ENCODE data around the gene KIF26B. TPM values are rescaled to one million over a fixed set of nuclear protein-coding genes. Genes with fewer than 3 reads are reported as not detected.

KIF26B gene
- total RNA-seq, 4 donors from 2014 or later, result 3.6 to 7.0 (median 5.2) TPM

- no peak for TF ChIP-seq EP300 (IDR thresholded peaks at IDR 0.05)
- TF ChIP-seq POLR2AphosphoS5 (IDR thresholded peaks at IDR 0.05), result no peak
- no peak for TF ChIP-seq POLR2A (IDR thresholded peaks at IDR 0.05)
- no peak for TF ChIP-seq CTCF (IDR thresholded peaks at IDR 0.05)
- Histone ChIP-seq H3K27ac (no peak overlapping the region), H3K27me3 (no peaks in the 10 kb centered on the region), H3K36me3 (no peaks in the 10 kb centered on the region), H3K4me3 (no peak overlapping the region), H3K4me1 (no peaks in the 10 kb centered on the region), H3K9me3 (no peaks in the 10 kb centered on the region)
- 93% methylated on average over 10 of the region's 10 CpGs for WGBS
- DNase-seq (ENCODE audit: low spot score in 2 of 2), result no peak
Measured at GRCh38 chr1:245177071-245177900, 22.5 kb downstream of the KIF26B start.

GRCh38 chr1:245179706-245180105 is 24.9 kb downstream of the KIF26B start:
- H3K4me3 ChIP-seq, result no peak overlapping the region
- WGBS, result 72% methylated on average over 9 of the region's 9 CpGs
- H3K4me1 ChIP-seq, result no peaks in the 10 kb centered on the region
- no peak overlapping the region for H3K27ac ChIP-seq
- DNase-seq (ENCODE audit: low spot score in 2 of 2), result no peak
- TF ChIP-seq CTCF (IDR thresholded peaks at IDR 0.05), result no peak
- TF ChIP-seq POLR2A (IDR thresholded peaks at IDR 0.05), result no peak
- TF ChIP-seq POLR2AphosphoS5 (IDR thresholded peaks at IDR 0.05), result no peak
- TF ChIP-seq EP300 (IDR thresholded peaks at IDR 0.05), result no peak
- no peaks in the 10 kb centered on the region for H3K9me3 ChIP-seq
- H3K27me3 ChIP-seq, result no peaks in the 10 kb centered on the region
- no peaks in the 10 kb centered on the region for H3K36me3 ChIP-seq

- TF ChIP-seq POLR2AphosphoS5 (IDR thresholded peaks at IDR 0.05) (no peak), CTCF (IDR thresholded peaks at IDR 0.05) (no peak), EP300 (IDR thresholded peaks at IDR 0.05) (no peak), POLR2A (IDR thresholded peaks at IDR 0.05) (no peak)
- Histone ChIP-seq H3K27ac (no peak overlapping the region), H3K9me3 (no peaks in the 10 kb centered on the region), H3K4me1 (no peaks in the 10 kb centered on the region), H3K27me3 (no peaks in the 10 kb centered on the region), H3K4me3 (no peak overlapping the region), H3K36me3 (no peaks in the 10 kb centered on the region)
- WGBS, result 71% methylated on average over 6 of the region's 6 CpGs
- no peak for DNase-seq (ENCODE audit: low spot score in 2 of 2)
Measured at GRCh38 chr1:245180496-245181157, 25.8 kb downstream of the KIF26B start.

- H3K27me3 ChIP-seq, result no peaks in the 10 kb centered on the region
- no peaks in the 10 kb centered on the region for H3K9me3 ChIP-seq
- 77% methylated on average over 7 of the region's 7 CpGs for WGBS
- H3K4me1 ChIP-seq, result no peaks in the 10 kb centered on the region
- H3K27ac ChIP-seq, result no peak overlapping the region
- TF ChIP-seq POLR2A (IDR thresholded peaks at IDR 0.05) (no peak), POLR2AphosphoS5 (IDR thresholded peaks at IDR 0.05) (no peak), CTCF (IDR thresholded peaks at IDR 0.05) (no peak), EP300 (IDR thresholded peaks at IDR 0.05) (no peak)
- H3K36me3 ChIP-seq, result no peaks in the 10 kb centered on the region
- DNase-seq (ENCODE audit: low spot score in 2 of 2), result no peak
- no peak overlapping the region for H3K4me3 ChIP-seq
Measured at GRCh38 chr1:245181158-245181517, 26.4 kb downstream of the KIF26B start.

GRCh38 chr1:245182028-245182427 is 27.2 kb downstream of the KIF26B start:
- H3K36me3 ChIP-seq, result no peaks in the 10 kb centered on the region
- no peaks in the 10 kb centered on the region for H3K9me3 ChIP-seq
- WGBS, result 98% methylated on average over 2 of the region's 2 CpGs
- DNase-seq (ENCODE audit: low spot score in 2 of 2), result no peak
- TF ChIP-seq POLR2A (IDR thresholded peaks at IDR 0.05) (no peak), POLR2AphosphoS5 (IDR thresholded peaks at IDR 0.05) (no peak), CTCF (IDR thresholded peaks at IDR 0.05) (no peak), EP300 (IDR thresholded peaks at IDR 0.05) (no peak)
- H3K4me3 ChIP-seq, result no peak overlapping the region
- no peaks in the 10 kb centered on the region for H3K4me1 ChIP-seq
- H3K27ac ChIP-seq, result no peak overlapping the region
- H3K27me3 ChIP-seq, result no peaks in the 10 kb centered on the region

All from suprapubic skin (tissue), 4 donors.